Neuronal stem cell (in vitro differentiated cells): Measurements from ENCODE around the gene USP13.
A peak's percentile ranks its signal among the peaks of the same experiment; 100 is the strongest.

Experiments used
- DNase-seq: peaks from one replicate; pipeline ENCODE4 v3.0.0-alpha.2; 2013; ENCODE audit warnings: low spot score
- H2AFZ ChIP-seq: one replicate; pipeline ENCODE4 v1.6.1; 2013; ENCODE audit warnings: mild to moderate bottlenecking, low read length, inconsistent platforms
- H2AK5ac ChIP-seq: 2 replicates; pipeline ENCODE4 v1.6.1; 2013; ENCODE audit warnings: low read depth, mild to moderate bottlenecking, inconsistent platforms, low read length, moderate library complexity, mixed read lengths
- H2BK120ac ChIP-seq: 2 replicates; pipeline ENCODE4 v1.6.1; 2013; ENCODE audit warnings: low read depth, mild to moderate bottlenecking, inconsistent platforms, low read length, moderate library complexity, mixed read lengths
- H2BK12ac ChIP-seq: one replicate; pipeline ENCODE4 v1.6.1; 2013; ENCODE audit warnings: low read length, inconsistent platforms
- H2BK15ac ChIP-seq: 2 replicates; pipeline ENCODE4 v1.6.1; 2013; ENCODE audit warnings: mild to moderate bottlenecking, low read length, inconsistent platforms, mixed read lengths
- H2BK5ac ChIP-seq: one replicate; pipeline ENCODE4 v1.6.1; 2013; ENCODE audit warnings: inconsistent platforms, mild to moderate bottlenecking, low read length, moderate library complexity
- H3K14ac ChIP-seq: one replicate; pipeline ENCODE4 v1.6.1; 2013; ENCODE audit warnings: low read length, inconsistent platforms
- H3K18ac ChIP-seq: 2 replicates; pipeline ENCODE4 v1.6.1; 2013; ENCODE audit warnings: low read length, inconsistent platforms
- H3K23ac ChIP-seq: 2 replicates; pipeline ENCODE4 v1.6.1; 2013; ENCODE audit warnings: low read depth, mild to moderate bottlenecking, mixed read lengths, low read length, inconsistent platforms; ENCODE audit not compliant: poor library complexity
- H3K27ac ChIP-seq: replicated peaks from 3 replicates; pipeline ENCODE4 v1.5.1; 2013; ENCODE audit warnings: low read length, inconsistent platforms
- H3K27me3 ChIP-seq, 3 experiments: 2 replicates each; pipeline ENCODE4 v1.6.1; 2013; ENCODE audit warnings: low read length in 3 of 3, mild to moderate bottlenecking in 2 of 3, inconsistent platforms in 1 of 3, low read depth in 1 of 3, mixed read lengths in 1 of 3, moderate library complexity in 1 of 3; ENCODE audit not compliant: control insufficient read depth in 3 of 3, insufficient read depth in 3 of 3
- H3K36me3 ChIP-seq, 2 donors: replicated peaks in 1 of 2; 2 replicates each; pipeline ENCODE4 v1.6.1; 2013; ENCODE audit warnings: low read length in 2 of 2; ENCODE audit not compliant: control insufficient read depth in 2 of 2, insufficient read depth in 2 of 2
- H3K4ac ChIP-seq: 2 replicates; pipeline ENCODE4 v1.6.1; 2013; ENCODE audit warnings: inconsistent platforms, mild to moderate bottlenecking, low read length, moderate library complexity
- H3K4me1 ChIP-seq, 2 donors: 1 replicate in 1 of 2; 2 replicates in 1 of 2; pipeline ENCODE4 v1.6.1; 2013; ENCODE audit warnings: low read length in 2 of 2, low read depth in 1 of 2; ENCODE audit not compliant: control insufficient read depth in 2 of 2, insufficient read depth in 1 of 2
- H3K4me2 ChIP-seq: one replicate; pipeline ENCODE4 v1.6.1; 2013; ENCODE audit warnings: mild to moderate bottlenecking, low read length, inconsistent platforms; ENCODE audit not compliant: insufficient read depth, poor library complexity, severe bottlenecking
- H3K4me3 ChIP-seq, 2 donors: 2 replicates each; pipeline ENCODE4 v1.5.1; 2013; ENCODE audit warnings: low read length in 2 of 2, mild to moderate bottlenecking in 2 of 2, inconsistent platforms in 1 of 2, moderate library complexity in 1 of 2
- H3K79me1 ChIP-seq: one replicate; pipeline ENCODE4 v1.6.1; 2013; ENCODE audit warnings: low read depth, mild to moderate bottlenecking, inconsistent platforms, low read length, moderate library complexity
- H3K9ac ChIP-seq: one replicate; pipeline ENCODE4 v1.6.1; 2013; ENCODE audit warnings: mild to moderate bottlenecking, low read depth, low read length, inconsistent platforms; ENCODE audit not compliant: poor library complexity
- H3K9me3 ChIP-seq, 2 donors: replicated peaks in 1 of 2; 2 replicates each; pipeline versions ENCODE3 to v1.6.1; 2013; ENCODE audit warnings: low read length in 2 of 2, mild to moderate bottlenecking in 2 of 2, inconsistent platforms in 1 of 2, low read depth in 1 of 2, mixed read lengths in 1 of 2, moderate library complexity in 1 of 2; ENCODE audit not compliant: control insufficient read depth in 2 of 2, insufficient read depth in 1 of 2
- H4K8ac ChIP-seq: one replicate; pipeline ENCODE4 v1.6.1; 2013; ENCODE audit warnings: low read depth, mild to moderate bottlenecking, inconsistent platforms, low read length, moderate library complexity
- H4K91ac ChIP-seq: one replicate; pipeline ENCODE4 v1.6.1; 2013; ENCODE audit warnings: low read length, low read depth, mild to moderate bottlenecking, inconsistent platforms; ENCODE audit not compliant: poor library complexity
- WGBS, 2 donors: extraction: QIAGEN DNeasy Blood & Tissue Kit; methylation state at CpG; one replicate each; pipeline ENCODE4 v1.1.7; 2013; ENCODE audit warnings: missing lambda C conversion rate in 2 of 2, mixed read lengths in 1 of 2; ENCODE audit not compliant: insufficient read length in 2 of 2, insufficient replicate concordance in 1 of 2; ENCODE audit errors: extremely low coverage in 2 of 2; 5-methylcytosine and 5-hydroxymethylcytosine counted together

Gene USP13

DNA sequence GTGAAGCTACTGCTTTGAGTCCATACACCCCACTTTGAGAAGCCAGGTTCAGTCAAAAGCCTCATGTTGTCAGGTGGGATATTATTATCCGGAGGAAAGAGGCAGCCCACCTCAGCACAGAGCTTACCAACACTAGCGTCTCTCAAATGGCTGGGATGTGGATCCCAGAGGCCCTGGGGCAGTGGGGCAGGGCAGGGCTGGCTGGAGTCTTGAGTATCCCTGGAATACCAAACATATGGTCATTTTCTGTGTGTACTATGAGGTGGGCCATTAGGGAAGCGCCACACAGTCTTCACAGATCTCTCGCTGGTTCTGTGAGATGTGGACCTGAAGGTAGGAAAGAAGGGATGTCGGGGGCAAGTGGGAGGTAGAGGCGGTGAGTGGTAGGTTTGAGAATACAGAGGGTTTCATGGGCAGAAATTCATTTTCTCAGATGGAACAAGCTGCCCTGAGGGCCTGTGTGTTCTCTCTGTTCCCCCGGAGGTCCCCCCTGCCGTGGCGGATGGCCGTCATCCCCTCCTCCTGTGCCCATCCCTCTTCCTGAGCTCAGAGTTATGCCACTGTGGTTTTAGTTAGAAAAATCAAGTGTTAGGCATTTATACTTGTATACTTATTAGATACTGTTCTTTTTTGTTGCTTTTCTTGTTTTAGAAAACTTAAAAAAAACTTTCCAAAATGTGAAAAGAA is 66.4 kb downstream of the USP13 start:
- no peak overlapping the region for H2BK12ac ChIP-seq
- H2BK5ac ChIP-seq, result no peak overlapping the region
- H3K23ac ChIP-seq, result no peak overlapping the region
- peak overlapping the region in 1 of 2 donors; percentile 30 for H3K4me3 ChIP-seq
- no peak overlapping the region for H2BK15ac ChIP-seq
- peaks cover 2% of the 10 kb centered on the region for H3K79me1 ChIP-seq
- H3K4ac ChIP-seq, result no peak overlapping the region
- peaks cover 0 to 1% of the 10 kb centered on the region in 2 donors for H3K4me1 ChIP-seq
- WGBS, 2 donors, result no CpG with 5 or more reads among the region's 10 CpGs
- no peak overlapping the region for H2AFZ ChIP-seq
- H2BK120ac ChIP-seq, result no peak overlapping the region
- H3K27ac ChIP-seq, result no peak overlapping the region
- peaks cover 10 to 52% of the 10 kb centered on the region in 2 donors for H3K36me3 ChIP-seq
- no peaks in the 10 kb centered on the region for H3K9me3 ChIP-seq
- no peak for DNase-seq
- no peak overlapping the region for H4K91ac ChIP-seq
- H3K18ac ChIP-seq, result peak overlapping the region; percentile 5
- H3K4me2 ChIP-seq, result no peak overlapping the region
- H4K8ac ChIP-seq, result no peak overlapping the region
- no peaks in the 10 kb centered on the region for H3K27me3 ChIP-seq
- no peak overlapping the region for H3K9ac ChIP-seq
- H2AK5ac ChIP-seq, result no peak overlapping the region
- H3K14ac ChIP-seq, result no peak overlapping the region

DNA sequence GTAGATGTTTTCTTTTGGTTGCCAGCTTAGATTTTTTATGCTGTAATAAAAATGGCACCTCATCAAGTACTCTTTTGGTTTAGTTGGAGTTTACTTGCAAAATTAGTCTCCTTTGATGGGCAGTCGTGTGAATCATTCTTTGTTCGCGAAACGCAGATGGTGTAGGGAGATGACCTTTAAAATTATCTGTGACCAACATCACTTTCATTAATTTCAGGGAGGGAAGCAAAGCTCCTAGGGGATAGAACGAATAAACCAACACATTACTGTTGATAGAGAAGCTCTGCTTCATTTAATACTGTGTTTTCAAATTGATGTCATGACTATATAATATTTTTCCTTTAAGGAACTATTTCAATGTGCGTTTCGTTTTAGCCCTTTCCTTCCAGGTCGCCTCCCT is 67.4 kb downstream of the USP13 start:
- peaks cover 10 to 60% of the 10 kb centered on the region in 2 donors for H3K36me3 ChIP-seq
- no peak overlapping the region for H2BK120ac ChIP-seq
- H3K14ac ChIP-seq, result no peak overlapping the region
- no peak overlapping the region for H4K8ac ChIP-seq
- no peak overlapping the region for H2BK15ac ChIP-seq
- H2AK5ac ChIP-seq, result no peak overlapping the region
- H2BK12ac ChIP-seq, result no peak overlapping the region
- no peak overlapping the region for H3K27ac ChIP-seq
- DNase-seq, result no peak
- WGBS, 2 donors, result no CpG with 5 or more reads among the region's 8 CpGs
- H3K4me2 ChIP-seq, result no peak overlapping the region
- H3K79me1 ChIP-seq, result peaks cover 2% of the 10 kb centered on the region
- H4K91ac ChIP-seq, result no peak overlapping the region
- no peaks in the 10 kb centered on the region for H3K27me3 ChIP-seq
- no peak overlapping the region for H3K9ac ChIP-seq
- H2AFZ ChIP-seq, result no peak overlapping the region
- no peak overlapping the region for H3K23ac ChIP-seq
- H3K4me3 ChIP-seq, result no peak overlapping the region
- no peak overlapping the region for H3K4ac ChIP-seq
- no peaks in the 10 kb centered on the region for H3K9me3 ChIP-seq
- H3K18ac ChIP-seq, result no peak overlapping the region
- no peak overlapping the region for H2BK5ac ChIP-seq
- peaks cover 0 to 1% of the 10 kb centered on the region in 2 donors for H3K4me1 ChIP-seq

DNA sequence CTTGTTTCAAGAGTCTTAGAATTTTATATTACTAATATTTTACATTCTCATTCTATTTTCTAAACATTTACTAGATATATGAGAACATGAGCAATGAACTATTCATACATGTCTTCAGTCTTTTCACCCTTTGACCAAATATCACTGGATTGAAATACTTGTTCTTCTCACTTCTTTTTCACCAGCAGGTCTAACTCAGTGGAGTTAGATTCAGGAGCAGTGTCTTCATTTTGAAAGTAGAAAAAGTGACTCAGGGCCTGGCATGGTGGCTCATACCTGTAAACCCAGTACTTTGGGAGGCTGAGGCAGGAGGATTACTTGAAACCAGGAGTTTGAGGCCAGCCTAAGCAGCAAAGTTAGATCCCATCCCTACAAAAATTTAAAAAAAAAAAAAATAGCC is 70.8 kb downstream of the USP13 start:
- DNase-seq, result no peak
- no peak overlapping the region for H2BK5ac ChIP-seq

DNA sequence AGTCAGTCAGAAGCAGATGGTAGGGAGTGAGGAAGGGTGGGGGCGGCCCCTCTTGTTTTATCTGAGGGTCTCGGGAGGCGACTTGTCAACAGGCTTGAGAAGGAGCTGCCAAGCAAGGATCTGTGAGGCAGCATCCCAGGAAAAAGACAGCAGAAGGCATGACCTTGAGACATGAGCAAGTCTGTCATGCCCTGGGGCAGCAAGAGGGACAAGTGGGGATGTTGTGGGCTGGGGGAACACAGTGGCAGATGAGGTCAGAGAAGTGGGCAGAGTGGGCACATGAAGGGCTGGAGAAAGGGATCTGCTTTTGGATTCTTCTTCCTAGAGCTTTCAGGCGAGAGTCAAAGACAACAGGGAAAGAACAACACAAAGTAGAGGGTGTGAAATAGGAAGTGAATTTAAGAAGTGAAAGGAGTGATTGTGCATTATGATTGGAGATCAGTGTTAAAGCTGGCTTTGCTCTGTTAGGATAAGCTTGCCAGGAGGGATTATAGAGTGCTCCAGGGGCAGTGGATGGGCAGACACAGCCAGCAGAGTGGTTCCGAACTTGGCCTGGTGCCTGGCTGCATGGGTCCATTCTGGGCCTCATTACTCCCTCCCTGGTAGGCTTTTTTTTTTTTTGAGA is 73.3 kb downstream of the USP13 start:
- H3K4me1 ChIP-seq, result no peaks in the 10 kb centered on the region
- no peak overlapping the region for H2BK15ac ChIP-seq
- H4K8ac ChIP-seq, result no peak overlapping the region
- H3K4me3 ChIP-seq, result no peak overlapping the region
- H3K27ac ChIP-seq, result no peak overlapping the region
- no CpG with 5 or more reads among the region's 5 CpGs for WGBS, 2 donors
- H3K27me3 ChIP-seq, result no peaks in the 10 kb centered on the region
- H3K14ac ChIP-seq, result no peak overlapping the region
- peaks cover 3% of the 10 kb centered on the region for H3K79me1 ChIP-seq
- no peak overlapping the region for H2AK5ac ChIP-seq
- no peak overlapping the region for H3K9ac ChIP-seq
- no peak for DNase-seq
- H3K4me2 ChIP-seq, result no peak overlapping the region
- no peak overlapping the region for H3K23ac ChIP-seq
- no peak overlapping the region for H2BK120ac ChIP-seq
- no peak overlapping the region for H2AFZ ChIP-seq
- H4K91ac ChIP-seq, result no peak overlapping the region
- peaks cover 13 to 74% of the 10 kb centered on the region in 2 donors for H3K36me3 ChIP-seq
- H2BK12ac ChIP-seq, result no peak overlapping the region
- no peak overlapping the region for H3K18ac ChIP-seq
- no peaks in the 10 kb centered on the region for H3K9me3 ChIP-seq
- no peak overlapping the region for H3K4ac ChIP-seq
- H2BK5ac ChIP-seq, result no peak overlapping the region

More for the DNA sequence above, 70.8 kb downstream of the USP13 start:
- Histone ChIP-seq H3K9me3 (no peaks in the 10 kb centered on the region), H2AK5ac (no peak overlapping the region), H3K27me3 (no peaks in the 10 kb centered on the region), H3K4me3 (no peak overlapping the region), H3K27ac (no peak overlapping the region), H3K79me1 (peaks cover 5% of the 10 kb centered on the region), H3K4me2 (no peak overlapping the region), H2BK12ac (no peak overlapping the region), H2BK120ac (no peak overlapping the region), H4K91ac (no peak overlapping the region), H3K14ac (no peak overlapping the region), H4K8ac (no peak overlapping the region), H3K4ac (no peak overlapping the region), H2BK15ac (no peak overlapping the region), H2AFZ (no peak overlapping the region), H3K4me1 (peaks cover 0 to 1% of the 10 kb centered on the region in 2 donors), H3K36me3 (peaks cover 10 to 68% of the 10 kb centered on the region in 2 donors), H3K9ac (no peak overlapping the region), H3K23ac (no peak overlapping the region), H3K18ac (no peak overlapping the region)
